Activated T-cell treated with anti-CD3 and anti-CD28 coated beads, Interleukin-2, amount 50 U/mL, for 72 hours (primary cell): ENCODE data around the gene KIAA1328. TPM values are rescaled to one million over a fixed set of nuclear protein-coding genes. Genes with fewer than 3 reads are reported as not detected.

Source experiments
- ATAC-seq, 2 donors: fragments of 150-1000 bp; cut with Tn5 transposase; replicated peaks in 1 of 2; 2 replicates each; pipeline ENCODE4 v1.10.0; 2021; ENCODE audit warnings: moderate library complexity in 2 of 2, mild to moderate bottlenecking in 1 of 2
- DNase-seq, 2 donors: peaks; one replicate each; pipeline ENCODE4 v3.0.0; 2021 to 2022; ENCODE audit warnings: mixed read lengths in 1 of 2
- H3K27ac Mint-ChIP-seq: one replicate; pipeline ENCODE4 v1.8.0; 2022; ENCODE audit warnings: mild to moderate bottlenecking, moderate library complexity, mixed read lengths
- H3K27me3 Mint-ChIP-seq: one replicate; pipeline ENCODE4 v1.8.0; 2022; ENCODE audit warnings: low read depth, mixed read lengths
- H3K36me3 Mint-ChIP-seq, 2 donors: one replicate each; pipeline ENCODE4 v1.8.0; 2022; ENCODE audit warnings: mixed read lengths in 2 of 2, mild to moderate bottlenecking in 1 of 2; ENCODE audit not compliant: insufficient read depth in 2 of 2
- H3K4me1 Mint-ChIP-seq: one replicate; pipeline ENCODE4 v1.8.0; 2022; ENCODE audit warnings: low read depth, mixed read lengths
- H3K4me3 Mint-ChIP-seq, 2 donors: one replicate each; pipeline ENCODE4 v1.8.0; 2022; ENCODE audit warnings: mild to moderate bottlenecking in 2 of 2, mixed read lengths in 2 of 2, moderate library complexity in 2 of 2
- H3K9me3 Mint-ChIP-seq, 2 donors: one replicate each; pipeline ENCODE4 v1.8.0; 2022; ENCODE audit warnings: mixed read lengths in 2 of 2
- total RNA-seq, 2 donors: library from RNA; stranded (reverse); gene quantifications; one replicate each; pipeline ENCODE4 v1.2.3, GENCODE V29; 2022

KIAA1328 gene
- total RNA-seq, 2 donors from 2014 or later: 7.8 to 9.4 TPM

DNA sequence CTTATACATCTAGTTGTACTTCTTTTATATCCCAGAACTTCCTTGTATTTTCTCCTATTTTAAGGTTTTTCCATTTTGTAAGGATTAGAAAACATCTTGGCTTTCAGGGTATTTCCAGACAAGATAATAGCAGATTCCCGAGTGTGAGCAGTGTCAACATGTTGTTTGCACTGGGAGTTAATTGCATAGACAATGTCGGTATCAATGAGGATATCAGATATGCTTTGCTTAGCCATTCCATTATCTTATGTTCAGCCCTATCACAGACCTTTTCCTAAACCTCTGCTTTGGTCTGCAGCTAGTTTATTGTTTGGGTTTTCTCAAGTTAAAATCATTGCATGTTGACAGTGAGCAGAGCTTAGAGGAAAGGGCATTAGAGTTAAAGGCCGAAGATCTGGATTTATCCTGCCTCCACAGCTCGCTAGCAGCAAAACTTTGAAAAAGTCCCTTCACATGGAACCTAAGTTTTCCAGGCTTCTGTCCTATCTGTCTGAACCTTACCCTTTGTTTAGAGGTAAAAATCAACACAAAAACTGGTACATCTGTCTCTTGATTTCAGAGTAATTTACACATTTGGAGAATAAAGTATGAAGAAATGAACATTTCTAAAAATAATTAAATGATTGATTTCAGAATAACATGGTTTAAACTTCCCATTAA is 355.4 kb downstream of the KIAA1328 start:
- Mint-ChIP-seq H3K4me3 (no peak overlapping the region), H3K9me3 (peaks cover 0 to 3% of the 10 kb centered on the region in 2 donors), H3K27ac (no peak overlapping the region), H3K36me3 (no peaks in the 10 kb centered on the region), H3K4me1 (no peaks in the 10 kb centered on the region), H3K27me3 (no peaks in the 10 kb centered on the region)
- ATAC-seq (no peak), DNase-seq (no peak)

DNA sequence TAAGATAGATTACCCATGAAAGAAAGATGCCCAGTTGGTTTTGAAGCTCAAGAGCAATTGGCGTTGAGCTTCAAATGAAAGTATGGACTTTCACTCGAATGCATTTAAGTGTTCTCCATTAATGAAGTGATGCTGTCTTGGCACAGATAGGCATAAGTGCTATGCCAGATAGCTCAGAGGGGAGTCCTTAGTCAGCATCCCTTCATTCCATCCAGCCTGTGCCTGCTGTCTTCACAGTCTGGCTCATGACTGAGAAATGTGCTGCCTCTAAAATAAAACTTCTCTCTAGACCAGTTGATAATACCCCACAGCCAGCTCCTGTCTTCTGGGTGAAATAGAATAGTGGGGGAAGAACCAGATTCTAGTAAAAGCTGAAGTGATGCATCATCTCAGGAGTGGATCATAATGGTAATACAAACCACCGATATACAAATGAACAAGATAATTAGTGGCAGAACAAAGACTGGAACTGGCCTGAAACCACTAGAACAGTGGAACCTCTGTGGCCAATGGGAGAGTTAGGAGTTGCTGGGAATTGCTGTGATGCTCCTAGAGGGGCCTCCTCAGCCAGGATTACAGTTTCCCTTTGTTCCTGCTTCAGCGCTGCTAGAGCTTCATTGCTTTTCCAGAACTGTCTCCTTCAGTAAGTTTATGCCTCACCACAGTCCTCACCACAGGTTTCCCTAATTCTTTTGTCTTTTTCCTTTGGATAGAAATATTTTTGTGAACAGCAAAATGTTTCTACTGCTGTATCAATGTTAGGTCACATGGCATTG is 359.3 kb downstream of the KIAA1328 start:
- ATAC-seq (no peak), DNase-seq (no peak)
- H3K4me1 Mint-ChIP-seq: no peaks in the 10 kb centered on the region
- H3K4me3 Mint-ChIP-seq: no peak overlapping the region
- H3K27me3 Mint-ChIP-seq: no peaks in the 10 kb centered on the region
- no peaks in the 10 kb centered on the region for H3K36me3 Mint-ChIP-seq
- H3K9me3 Mint-ChIP-seq: peaks cover 0 to 3% of the 10 kb centered on the region in 2 donors
- H3K27ac Mint-ChIP-seq: no peak overlapping the region

DNA sequence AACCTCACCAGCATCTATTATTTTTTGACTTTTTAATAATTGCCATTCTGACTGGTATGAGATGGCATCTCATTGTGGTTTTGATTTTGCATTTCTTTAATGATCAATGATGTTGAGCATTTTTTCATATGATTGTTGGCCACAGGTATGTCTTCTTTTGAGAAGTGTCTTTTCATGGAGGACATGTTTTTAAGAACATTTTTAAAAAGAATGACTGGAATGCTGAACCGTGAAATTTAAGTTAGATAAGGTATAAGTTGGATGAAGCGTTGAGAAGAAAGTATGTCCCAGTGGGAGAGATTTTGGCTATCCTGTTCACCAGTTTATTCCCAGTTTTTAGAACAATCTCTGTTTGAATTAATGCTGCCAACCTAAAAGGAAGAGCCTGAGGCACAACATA is 370.8 kb downstream of the KIAA1328 start:
- Mint-ChIP-seq H3K27me3 (no peaks in the 10 kb centered on the region), H3K4me3 (no peak overlapping the region), H3K9me3 (peaks cover 2 to 12% of the 10 kb centered on the region in 2 donors), H3K36me3 (peaks cover 8 to 17% of the 10 kb centered on the region in 2 donors), H3K4me1 (no peaks in the 10 kb centered on the region), H3K27ac (no peak overlapping the region)
- DNase-seq: no peak
- ATAC-seq: no peak

- ATAC-seq (no peak), DNase-seq (no peak)
- H3K4me1 Mint-ChIP-seq: no peaks in the 10 kb centered on the region
- no peak overlapping the region for H3K27ac Mint-ChIP-seq
- H3K9me3 Mint-ChIP-seq: peaks cover 0 to 4% of the 10 kb centered on the region in 2 donors
- peaks cover 0 to 4% of the 10 kb centered on the region in 2 donors for H3K36me3 Mint-ChIP-seq
- no peaks in the 10 kb centered on the region for H3K27me3 Mint-ChIP-seq
- H3K4me3 Mint-ChIP-seq: no peak overlapping the region
Measured at GRCh38 chr18:37207343-37207742, 378.4 kb downstream of the KIAA1328 start.

DNA sequence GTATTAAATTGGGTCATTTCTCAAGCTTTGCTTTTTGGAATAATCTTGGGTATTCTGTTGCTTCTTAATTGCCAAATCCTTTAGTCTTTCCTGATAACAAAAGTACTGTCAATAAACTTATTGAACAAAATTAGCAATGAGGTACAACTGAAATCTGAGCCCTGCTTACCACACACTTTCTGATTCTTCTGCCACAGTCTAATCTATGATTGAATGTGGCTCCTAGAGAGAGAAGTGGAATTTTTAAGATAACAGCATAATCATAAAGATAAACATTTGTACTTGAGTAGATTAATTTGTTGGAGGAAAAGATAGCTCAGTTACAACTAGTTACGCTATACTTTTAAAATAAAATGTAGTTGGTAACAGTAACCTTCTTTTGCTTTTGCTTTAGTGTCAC is 381.9 kb downstream of the KIAA1328 start:
- Mint-ChIP-seq H3K9me3 (peaks cover 3 to 4% of the 10 kb centered on the region in 2 donors), H3K4me1 (no peaks in the 10 kb centered on the region), H3K27me3 (no peaks in the 10 kb centered on the region), H3K36me3 (peaks cover 0 to 2% of the 10 kb centered on the region in 2 donors), H3K4me3 (no peak overlapping the region), H3K27ac (no peak overlapping the region)
- DNase-seq (no peak), ATAC-seq (no peak)

DNA sequence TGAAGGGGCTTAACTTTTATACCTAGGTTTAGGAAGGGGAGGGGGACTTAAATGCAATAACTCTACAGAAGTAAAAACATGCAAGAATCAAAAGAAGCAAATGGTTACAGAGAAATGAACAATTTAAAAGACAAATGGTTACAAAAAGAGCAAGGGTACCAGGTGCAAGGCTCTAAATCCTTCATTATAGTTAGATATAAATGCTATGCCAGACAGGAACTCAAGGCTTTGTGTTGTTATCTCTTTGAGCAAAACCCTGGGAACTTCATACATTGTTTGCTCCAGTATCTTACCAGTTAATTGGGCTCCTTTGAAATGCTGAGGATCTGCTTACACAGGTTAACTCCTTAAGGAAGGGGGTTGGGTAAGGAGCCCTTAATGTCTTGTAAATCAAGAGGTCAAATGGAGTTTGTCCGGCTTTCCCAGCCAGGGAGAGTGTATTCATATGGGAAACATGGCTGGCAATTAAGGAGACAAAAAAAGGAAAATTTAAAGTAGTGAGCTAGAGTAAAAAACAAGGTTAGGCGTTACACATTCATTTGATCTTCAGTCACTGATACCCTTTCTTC is 389.2 kb downstream of the KIAA1328 start:
- Mint-ChIP-seq H3K4me3 (no peak overlapping the region), H3K27ac (no peak overlapping the region), H3K36me3 (peaks cover 3 to 7% of the 10 kb centered on the region in 2 donors), H3K27me3 (no peaks in the 10 kb centered on the region), H3K4me1 (no peaks in the 10 kb centered on the region), H3K9me3 (peaks cover 8 to 11% of the 10 kb centered on the region in 2 donors)
- ATAC-seq (no peak), DNase-seq (no peak)

DNA sequence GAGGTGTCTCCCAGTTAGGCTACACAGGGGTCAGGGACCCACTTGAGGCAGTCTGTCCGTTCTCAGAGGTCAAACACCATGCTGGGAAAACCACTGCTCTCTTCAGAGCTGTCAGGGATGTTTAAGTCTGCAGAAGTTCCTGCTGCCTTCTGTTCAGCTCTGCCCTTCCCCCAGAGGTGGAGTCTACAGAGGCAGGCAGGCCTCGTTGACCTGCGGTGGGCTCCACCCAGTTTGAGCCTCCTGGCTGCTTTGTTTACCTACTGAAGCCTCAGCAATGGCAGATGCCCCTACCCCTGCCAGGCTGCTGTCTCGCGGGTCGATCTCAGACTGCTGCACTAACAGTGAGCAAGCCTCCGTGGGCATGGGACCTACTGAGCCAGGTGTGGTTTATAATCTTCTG is 390.3 kb downstream of the KIAA1328 start:
- Mint-ChIP-seq H3K9me3 (peaks cover 8 to 9% of the 10 kb centered on the region in 2 donors), H3K4me3 (no peak overlapping the region), H3K27ac (no peak overlapping the region), H3K4me1 (no peaks in the 10 kb centered on the region), H3K27me3 (no peaks in the 10 kb centered on the region), H3K36me3 (peaks cover 3 to 7% of the 10 kb centered on the region in 2 donors)
- ATAC-seq (no peak), DNase-seq (no peak)

DNA sequence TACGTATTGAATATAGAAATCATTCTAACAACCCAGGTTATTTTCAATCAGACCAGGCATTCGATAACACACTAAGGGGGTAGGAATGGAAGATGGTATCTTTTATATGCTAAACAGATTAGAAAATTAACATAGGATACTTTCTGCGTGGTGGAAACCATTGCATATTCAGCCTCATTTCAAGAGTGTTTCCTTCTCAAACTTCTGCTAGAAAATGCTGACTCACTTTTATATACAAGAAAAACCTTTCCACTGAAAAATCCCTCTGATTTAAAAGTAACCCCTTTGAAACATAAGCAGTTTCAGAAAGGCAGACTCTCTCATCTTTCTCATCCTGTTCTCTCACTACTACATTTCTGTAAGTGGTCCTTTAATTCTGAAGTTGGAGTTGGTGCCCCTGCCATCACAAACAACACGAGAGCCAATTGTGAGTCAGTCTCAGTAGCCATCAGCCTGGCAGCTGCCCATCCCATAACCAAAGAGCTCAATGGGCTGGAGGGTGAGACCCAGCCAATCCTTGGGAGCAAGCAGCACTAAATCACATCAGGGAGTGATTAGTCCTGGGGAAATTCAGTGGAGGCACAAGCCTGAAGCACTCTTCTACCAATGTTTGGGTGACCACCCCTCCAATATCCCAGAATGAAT is 393.5 kb downstream of the KIAA1328 start:
- Mint-ChIP-seq H3K4me1 (no peaks in the 10 kb centered on the region), H3K36me3 (peaks cover 1 to 5% of the 10 kb centered on the region in 2 donors), H3K27me3 (no peaks in the 10 kb centered on the region), H3K27ac (no peak overlapping the region), H3K9me3 (peaks cover 0 to 3% of the 10 kb centered on the region in 2 donors), H3K4me3 (no peak overlapping the region)
- no peak for ATAC-seq
- DNase-seq: no peak

DNA sequence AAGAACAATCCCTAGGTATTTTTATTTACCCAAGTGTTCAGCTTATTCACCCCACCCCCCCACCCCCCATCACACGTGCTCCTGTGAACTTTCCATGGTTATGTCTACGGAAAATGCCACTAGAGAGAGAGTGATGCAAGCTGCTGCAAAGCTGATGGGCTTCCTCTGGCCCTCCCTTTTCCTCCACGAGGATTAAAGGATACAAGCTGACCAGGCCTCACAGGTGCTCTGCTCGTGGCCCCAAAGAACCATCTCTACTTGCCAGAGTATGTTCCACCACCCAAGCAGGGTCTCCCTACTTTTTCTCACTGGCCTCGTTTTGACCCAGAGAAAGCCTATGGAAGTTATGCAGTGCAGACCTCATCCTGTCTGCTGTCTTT is 394.1 kb downstream of the KIAA1328 start:
- no peak for ATAC-seq
- H3K36me3 Mint-ChIP-seq: peaks cover 1 to 7% of the 10 kb centered on the region in 2 donors
- H3K4me3 Mint-ChIP-seq: no peak overlapping the region
- no peaks in the 10 kb centered on the region for H3K4me1 Mint-ChIP-seq
- no peaks in the 10 kb centered on the region for H3K27me3 Mint-ChIP-seq
- peaks cover 0 to 8% of the 10 kb centered on the region in 2 donors for H3K9me3 Mint-ChIP-seq
- no peak for DNase-seq
- no peak overlapping the region for H3K27ac Mint-ChIP-seq

DNA sequence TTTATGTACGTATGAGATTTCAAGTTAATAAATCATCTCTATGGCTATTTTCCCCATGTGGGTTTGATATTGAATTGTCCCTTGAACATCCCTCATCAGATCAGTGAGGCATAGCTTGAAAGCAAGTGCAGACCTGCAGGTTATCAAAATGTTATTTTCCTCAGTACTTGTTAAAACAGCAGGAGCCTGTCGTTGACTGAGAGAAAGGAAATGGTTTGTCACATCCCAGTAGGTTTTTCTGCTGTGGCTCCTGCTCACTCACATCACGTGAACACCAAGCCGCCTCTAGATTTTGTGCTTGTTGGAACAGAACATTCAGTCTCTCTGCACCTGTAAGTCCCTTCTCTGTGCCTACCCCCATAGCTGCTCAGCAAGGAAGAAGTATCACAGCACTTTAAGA is 396.4 kb downstream of the KIAA1328 start:
- Mint-ChIP-seq H3K4me3 (no peak overlapping the region), H3K4me1 (no peaks in the 10 kb centered on the region), H3K9me3 (peaks cover 2 to 7% of the 10 kb centered on the region in 2 donors), H3K27me3 (no peaks in the 10 kb centered on the region), H3K27ac (no peak overlapping the region), H3K36me3 (peaks cover 3 to 7% of the 10 kb centered on the region in 2 donors)
- ATAC-seq: no peak
- DNase-seq: no peak

GRCh38 chr18:37230768-37231167 is 401.8 kb downstream of the KIAA1328 start:
- DNase-seq (no peak), ATAC-seq (no peak)
- peaks cover 2 to 7% of the 10 kb centered on the region in 2 donors for H3K9me3 Mint-ChIP-seq
- H3K27ac Mint-ChIP-seq: no peak overlapping the region
- H3K36me3 Mint-ChIP-seq: peaks cover 2 to 7% of the 10 kb centered on the region in 2 donors
- H3K4me1 Mint-ChIP-seq: no peaks in the 10 kb centered on the region
- H3K4me3 Mint-ChIP-seq: no peak overlapping the region
- no peaks in the 10 kb centered on the region for H3K27me3 Mint-ChIP-seq

DNA sequence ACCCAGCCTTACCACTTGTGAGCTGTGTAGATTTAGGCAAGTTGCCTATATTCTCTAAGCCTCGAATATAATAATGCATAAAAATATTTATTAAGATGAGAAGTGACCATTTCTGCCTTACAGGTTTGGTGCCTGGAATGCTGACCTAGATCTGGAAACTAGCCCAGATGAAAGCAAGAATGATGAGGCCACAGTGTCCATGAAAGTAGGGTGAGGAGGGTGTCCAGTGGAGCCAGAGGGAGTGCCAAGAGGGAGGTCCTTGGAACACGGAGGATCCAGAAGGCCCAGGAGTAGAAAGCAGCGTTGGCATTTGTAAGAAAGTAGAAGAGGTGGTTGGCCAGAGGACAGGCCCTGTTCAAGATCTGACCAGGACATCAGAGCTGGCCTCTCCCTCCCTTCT is 402.3 kb downstream of the KIAA1328 start:
- H3K27ac Mint-ChIP-seq: no peak overlapping the region
- no peaks in the 10 kb centered on the region for H3K27me3 Mint-ChIP-seq
- no peaks in the 10 kb centered on the region for H3K4me1 Mint-ChIP-seq
- peaks cover 2 to 7% of the 10 kb centered on the region in 2 donors for H3K36me3 Mint-ChIP-seq
- DNase-seq (no peak), ATAC-seq (no peak)
- no peak overlapping the region for H3K4me3 Mint-ChIP-seq
- H3K9me3 Mint-ChIP-seq: peaks cover 2 to 7% of the 10 kb centered on the region in 2 donors

GRCh38 chr18:37235583-37235982 is 406.7 kb downstream of the KIAA1328 start:
- H3K4me3 Mint-ChIP-seq: no peak overlapping the region

More at GRCh38 chr18:37235583-37235982, 406.7 kb downstream of the KIAA1328 start:
- DNase-seq (no peak), ATAC-seq (no peak)
- H3K27me3 Mint-ChIP-seq: no peaks in the 10 kb centered on the region
- no peaks in the 10 kb centered on the region for H3K36me3 Mint-ChIP-seq
- no peaks in the 10 kb centered on the region for H3K4me1 Mint-ChIP-seq
- H3K9me3 Mint-ChIP-seq: no peaks in the 10 kb centered on the region
- H3K27ac Mint-ChIP-seq: no peak overlapping the region
